H1 (cell line): ENCODE results near the gene GNB3. TPM values are rescaled to one million over a fixed set of nuclear protein-coding genes. Genes with fewer than 3 reads are reported as not detected.
A peak's percentile ranks its signal among the peaks of the same experiment; 100 is the strongest.

Experiments used
- ATF2 ChIP-seq: IDR thresholded peaks from 2 replicates; pipeline ENCODE4 v1.6.1; 2012; ENCODE audit warnings: low read length, inconsistent platforms
- CBX8 ChIP-seq: fragments of 300-800, 300-1000 bp; sonication (generic); IDR thresholded peaks from 2 replicates; pipeline ENCODE4 v1.7.1; 2016; ENCODE audit warnings: low read depth, low read length, borderline replicate concordance
- CHD2 ChIP-seq: IDR thresholded peaks from 2 replicates; pipeline ENCODE4 v1.6.1; 2012; ENCODE audit warnings: low read length, improper control_type of control experiment
- CTBP2 ChIP-seq: IDR thresholded peaks from 2 replicates; pipeline ENCODE4 v1.7.0; 2011; ENCODE audit warnings: borderline replicate concordance, mild to moderate bottlenecking, moderate library complexity, mixed read lengths, low read length; ENCODE audit not compliant: insufficient read depth, insufficient read length
- EP300 ChIP-seq, 2 experiments: IDR thresholded peaks; 1 replicate in 1 of 2; 2 replicates in 1 of 2; pipeline ENCODE4 v1.6.1; 2011 to 2012; ENCODE audit warnings: low read depth in 2 of 2, low read length in 2 of 2, mild to moderate bottlenecking in 2 of 2, borderline replicate concordance in 1 of 2, inconsistent platforms in 1 of 2, moderate library complexity in 1 of 2
- FOSL1 ChIP-seq: IDR thresholded peaks from 2 replicates; pipeline ENCODE4 v1.6.1; 2011; ENCODE audit warnings: mild to moderate bottlenecking, low read depth, low read length, moderate library complexity; ENCODE audit not compliant: insufficient read depth
- GTF2F1 ChIP-seq: IDR thresholded peaks from 2 replicates; pipeline ENCODE4 v1.6.1; 2012; ENCODE audit warnings: low read depth, low read length, improper control_type of control experiment, borderline replicate concordance
- HDAC6 ChIP-seq: IDR thresholded peaks from one replicate; pipeline ENCODE4 v1.7.1; 2012; ENCODE audit warnings: low read depth, mild to moderate bottlenecking, inconsistent platforms, low read length, moderate library complexity
- JUND ChIP-seq: IDR thresholded peaks from 2 replicates; pipeline ENCODE4 v1.6.1; 2011; ENCODE audit warnings: mild to moderate bottlenecking, improper control_type of control experiment, low read length
- MAFK ChIP-seq: IDR thresholded peaks from 2 replicates; pipeline ENCODE4 v1.6.1; 2012; ENCODE audit warnings: low read depth, mild to moderate bottlenecking, improper control_type of control experiment, low read length
- MAX ChIP-seq: IDR thresholded peaks from 2 replicates; pipeline ENCODE4 v1.6.1; 2012; ENCODE audit warnings: inconsistent platforms
- RFX5 ChIP-seq: IDR thresholded peaks from 2 replicates; pipeline ENCODE4 v1.6.1; 2011; ENCODE audit warnings: low read depth, low read length, improper control_type of control experiment, borderline replicate concordance
- RNF2 ChIP-seq: fragments of 200-900, 300-1000 bp; sonication (generic); IDR thresholded peaks from 2 replicates; pipeline ENCODE4 v1.7.1; 2016; ENCODE audit warnings: borderline replicate concordance, low read depth, mild to moderate bottlenecking, antibody characterized with exemption, low read length; ENCODE audit not compliant: poor library complexity, severe bottlenecking; ENCODE audit errors: missing control alignments
- RXRA ChIP-seq: IDR thresholded peaks from 2 replicates; pipeline ENCODE4 v1.6.1; 2011; ENCODE audit warnings: low read depth, mild to moderate bottlenecking, low read length, moderate library complexity; ENCODE audit not compliant: insufficient read depth
- SIN3A ChIP-seq, 2 experiments: IDR thresholded peaks in 1 of 2; conservative IDR thresholded peaks in 1 of 2; 2 replicates each; pipeline ENCODE4 v1.6.1; 2011 to 2012; ENCODE audit warnings: low read length in 2 of 2, improper control_type of control experiment in 1 of 2, low read depth in 1 of 2, mild to moderate bottlenecking in 1 of 2
- SIRT6 ChIP-seq: IDR thresholded peaks from one replicate; pipeline ENCODE4 v1.7.1; 2012; ENCODE audit warnings: low read length, inconsistent platforms
- SP1 ChIP-seq: IDR thresholded peaks from 2 replicates; pipeline ENCODE4 v1.6.1; 2011; ENCODE audit warnings: low read depth, low read length
- SP4 ChIP-seq: IDR thresholded peaks from 2 replicates; pipeline ENCODE4 v1.6.1; 2012; ENCODE audit warnings: low read length, inconsistent platforms
- SUZ12 ChIP-seq: fragments of 200-600 bp; sonication (generic); IDR thresholded peaks from 2 replicates; pipeline ENCODE4 v1.6.1; 2012; ENCODE audit warnings: mild to moderate bottlenecking, inconsistent platforms, low read length, moderate library complexity, mixed read lengths
- TBP ChIP-seq: IDR thresholded peaks from 2 replicates; pipeline ENCODE4 v1.6.1; 2011; ENCODE audit warnings: low read depth, low read length, improper control_type of control experiment
- YY1 ChIP-seq: IDR thresholded peaks from 2 replicates; pipeline ENCODE4 v1.6.1; 2011; ENCODE audit warnings: low read depth, mild to moderate bottlenecking, low read length
- polyA plus RNA-seq, 7 experiments: library from polyadenylated mRNA; depleted of rRNA in 3 of 7; stranded (reverse) in 5 of 7; unstranded in 2 of 7; fragments of >200 nt in 5 of 7; fragments of 200-250 nt in 2 of 7; gene quantifications; 1 replicate in 5 of 7; 2 replicates in 1 of 7; 4 replicates in 1 of 7; pipeline versions ENCODE4 v1.2.1 to v1.2.3, GENCODE V29; 2011 to 2013; ENCODE audit warnings: missing spikeins in 2 of 7, mixed read lengths in 2 of 7
- total RNA-seq: library from RNA; stranded (reverse); fragmentation: NEBNext Ultra II Directional; extraction: Animal tissue kit (Norgen Biotek cat#: 25700); gene quantifications from 2 replicates; pipeline ENCODE4 v1.2.1, GENCODE V29; 2021

GNB3 gene
- total and polyA plus RNA-seq, 2 of the 8 experiments (the other 6 are each of a cell fraction or from before 2014, with no cell fraction given): 9.9 TPM

GRCh38 chr12:6851153-6851920 lies 10.6 kb downstream of the GNB3 start, which contains the start of gene CDCA3 (continued):
- TF ChIP-seq SP1 (peak; percentile 99), SIRT6 (no peak), CBX8 (no peak), SIN3A (conservative IDR thresholded peaks at IDR 0.05 in 1 of 2, IDR thresholded peaks at IDR 0.05 in 1 of 2; ENCODE audit: low read depth in 1 of 2, low read length in 2 of 2) (peak; percentile 89 to 96), SP4 (no peak; the same call in 1 of the 2 replicates), EP300 (IDR thresholded peaks at IDR 0.05; ENCODE audit: borderline replicate concordance in 1 of 2, low read depth in 2 of 2, low read length in 2 of 2) (no peak), CHD2 (peak; percentile 93), FOSL1 (no peak), RNF2 (no peak), TBP (0 out of 2 replicates have a peak, but pooled peaks have one; percentile 23), MAFK (no peak), HDAC6 (no peak), MAX (peak; percentile 84), JUND (no peak), ATF2 (peak; percentile 66; the same call in 1 of the 2 replicates), RXRA (no peak), CTBP2 (no peak), YY1 (no peak), SUZ12 (no peak), RFX5 (no peak), GTF2F1 (no peak)
